HL-60 (cell line): ENCODE data around the gene HOXD3.

Source experiments
- CTCF ChIP-seq: IDR thresholded peaks from one replicate; pipeline ENCODE4 v1.5.1; 2011; ENCODE audit warnings: low read length, control low read depth, inconsistent platforms; ENCODE audit not compliant: insufficient read depth
- GABPA ChIP-seq: IDR thresholded peaks from 2 replicates; pipeline ENCODE4 v1.6.1; 2012; ENCODE audit warnings: low read depth
- POLR2AphosphoS5 ChIP-seq: IDR thresholded peaks from 2 replicates; pipeline ENCODE4 v1.6.1; 2012; ENCODE audit warnings: low read depth

GRCh38 chr2:176159663-176160250 is 2.6 kb downstream of the HOXD3 start:
- TF ChIP-seq CTCF (no peak), POLR2AphosphoS5 (no peak), GABPA (no peak)
